Peyer's patch (tissue), 4 donors: Measurements from ENCODE around the gene MCF2L2. TPM values are rescaled to one million over a fixed set of nuclear protein-coding genes. Genes with fewer than 3 reads are reported as not detected.
"Not testable (repeated sequence)": the region's sequence is repeated elsewhere in the genome, so short reads cannot be mapped to it uniquely, and the experiment has no call there.

Source experiments
- DNase-seq, 3 donors: peaks; one replicate each; pipeline ENCODE4 v3.0.0-alpha.2; 2017 to 2019
- H3K27ac ChIP-seq, 4 donors: fragments of 200-600 bp; sonication (generic); one replicate each; pipeline ENCODE4 v1.5.1; 2016 to 2019
- H3K27me3 ChIP-seq, 2 donors: fragments of 200-600 bp; sonication (generic); one replicate each; pipeline ENCODE4 v1.5.1; 2019
- H3K36me3 ChIP-seq, 3 donors: fragments of 200-600 bp; sonication (generic); one replicate each; pipeline ENCODE4 v1.5.1; 2016 to 2019
- H3K4me1 ChIP-seq, 4 donors: fragments of 200-600 bp; sonication (generic); one replicate each; pipeline ENCODE4 v1.5.1; 2016 to 2019
- H3K4me3 ChIP-seq, 4 donors: fragments of 200-600 bp; sonication (generic); 1 replicate in 3 of 4; 2 replicates in 1 of 4; pipeline ENCODE4 v1.5.1; 2016 to 2019; ENCODE audit warnings: mild to moderate bottlenecking in 1 of 4
- H3K9me3 ChIP-seq, 4 donors: fragments of 200-600 bp; sonication (generic); one replicate each; pipeline ENCODE4 v1.5.1; 2016 to 2019; ENCODE audit warnings: mild to moderate bottlenecking in 1 of 4
- CTCF ChIP-seq, 6 experiments: fragments of 450-650 bp in 4 of 6; fragments of 200-600 bp in 2 of 6; sonication (generic) in 1 of 6; IDR thresholded peaks; one replicate each; pipeline ENCODE4 v1.5.1; 2017 to 2019; ENCODE audit warnings: antibody characterized with exemption in 6 of 6, mild to moderate bottlenecking in 3 of 6, moderate library complexity in 1 of 6
- POLR2A ChIP-seq, 2 donors: fragments of 450-650 bp; IDR thresholded peaks; one replicate each; pipeline ENCODE4 v1.5.1; 2017; ENCODE audit warnings: antibody characterized with exemption in 2 of 2, mild to moderate bottlenecking in 2 of 2, moderate library complexity in 2 of 2
- total RNA-seq, 4 donors: library from RNA; depleted of rRNA; stranded (reverse); fragments of >200 nt; gene quantifications; one replicate each; pipeline ENCODE4 v1.1.0, GENCODE V29; 2016

MCF2L2 gene
- total RNA-seq, 4 donors from 2014 or later = 0.67 to 12.4 (median 1.1) TPM

- no peak for DNase-seq
- no peak overlapping the region for H3K27ac ChIP-seq
- peaks cover 7 to 27% (median 11%) of the 10 kb centered on the region in 4 donors for H3K4me1 ChIP-seq
- H3K36me3 ChIP-seq = no peaks in the 10 kb centered on the region
- H3K9me3 ChIP-seq = no peaks in the 10 kb centered on the region
- no peak overlapping the region for H3K4me3 ChIP-seq
- peaks cover 0 to 12% of the 10 kb centered on the region in 2 donors for H3K27me3 ChIP-seq
- TF ChIP-seq CTCF (IDR thresholded peaks at IDR 0.05) = no peak
- TF ChIP-seq POLR2A (IDR thresholded peaks at IDR 0.05) = no peak
Observed at GRCh38 chr3:183180784-183181295, 247.6 kb downstream of the MCF2L2 start.

- TF ChIP-seq CTCF (IDR thresholded peaks at IDR 0.05) = no peak
- TF ChIP-seq POLR2A (IDR thresholded peaks at IDR 0.05) = no peak
Observed at GRCh38 chr3:183180110-183180783, 248.2 kb downstream of the MCF2L2 start.

DNA sequence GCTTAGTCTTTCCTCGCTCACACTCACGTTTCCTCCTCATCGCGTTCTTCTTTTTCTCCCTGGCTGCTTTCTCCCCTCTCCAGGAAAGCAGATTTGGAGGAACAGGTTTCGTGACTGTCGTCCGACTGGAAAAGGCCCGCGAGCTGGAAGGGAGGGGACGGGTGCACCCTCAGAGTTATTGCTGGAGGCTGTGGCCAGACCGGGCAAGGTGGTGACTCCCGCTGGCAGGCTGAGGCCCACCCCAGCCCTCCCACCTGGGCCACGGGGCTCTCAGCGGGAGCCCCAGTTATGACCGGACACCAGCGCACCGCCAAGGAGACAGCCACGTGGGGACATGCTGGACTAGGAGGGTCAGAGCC, 248.9 kb downstream of the MCF2L2 start:
- not testable (repeated sequence) for H3K9me3 ChIP-seq, H3K36me3 ChIP-seq, H3K27ac ChIP-seq, DNase-seq
- Histone ChIP-seq H3K4me3 (peak overlapping the region in 3 of 4 donors; percentile 44 to 53 (median 45)), H3K4me1 (peaks cover 5 to 16% (median 11%) of the 10 kb centered on the region in 4 donors), H3K27me3 (peaks cover 0 to 12% of the 10 kb centered on the region in 2 donors)

More at GRCh38 chr3:183180110-183180783, 248.2 kb downstream of the MCF2L2 start:
- Histone ChIP-seq H3K36me3 (no peaks in the 10 kb centered on the region), H3K9me3 (no peaks in the 10 kb centered on the region), H3K4me1 (peaks cover 7 to 21% (median 11%) of the 10 kb centered on the region in 4 donors), H3K27me3 (peaks cover 0 to 12% of the 10 kb centered on the region in 2 donors), H3K27ac (no peak overlapping the region), H3K4me3 (no peak overlapping the region)
- no peak for DNase-seq

- no peaks in the 10 kb centered on the region for H3K9me3 ChIP-seq
- peak in 2 of 3 donors; percentile 49 to 60 for DNase-seq
- peaks cover 5 to 16% (median 11%) of the 10 kb centered on the region in 4 donors for H3K4me1 ChIP-seq
- no peaks in the 10 kb centered on the region for H3K36me3 ChIP-seq
- TF ChIP-seq CTCF (IDR thresholded peaks at IDR 0.05) = no peak
- no peak for TF ChIP-seq POLR2A (IDR thresholded peaks at IDR 0.05)
- H3K27me3 ChIP-seq = peaks cover 0 to 12% of the 10 kb centered on the region in 2 donors
- H3K27ac ChIP-seq = no peak overlapping the region
- H3K4me3 ChIP-seq = peak overlapping the region; percentile 16 to 53 (median 44)
Observed at GRCh38 chr3:183178833-183179549, 249.4 kb downstream of the MCF2L2 start.

GRCh38 chr3:183178512-183178832, 249.9 kb downstream of the MCF2L2 start:
- H3K27ac ChIP-seq = no peak overlapping the region
- peak overlapping the region; percentile 16 to 53 (median 44) for H3K4me3 ChIP-seq
- H3K36me3 ChIP-seq = no peaks in the 10 kb centered on the region
- TF ChIP-seq CTCF (IDR thresholded peaks at IDR 0.05) = no peak
- TF ChIP-seq POLR2A (IDR thresholded peaks at IDR 0.05) = no peak
- H3K4me1 ChIP-seq = peaks cover 5 to 16% (median 11%) of the 10 kb centered on the region in 4 donors
- H3K9me3 ChIP-seq = no peaks in the 10 kb centered on the region
- H3K27me3 ChIP-seq = peaks cover 0 to 12% of the 10 kb centered on the region in 2 donors
- DNase-seq = no peak

DNA sequence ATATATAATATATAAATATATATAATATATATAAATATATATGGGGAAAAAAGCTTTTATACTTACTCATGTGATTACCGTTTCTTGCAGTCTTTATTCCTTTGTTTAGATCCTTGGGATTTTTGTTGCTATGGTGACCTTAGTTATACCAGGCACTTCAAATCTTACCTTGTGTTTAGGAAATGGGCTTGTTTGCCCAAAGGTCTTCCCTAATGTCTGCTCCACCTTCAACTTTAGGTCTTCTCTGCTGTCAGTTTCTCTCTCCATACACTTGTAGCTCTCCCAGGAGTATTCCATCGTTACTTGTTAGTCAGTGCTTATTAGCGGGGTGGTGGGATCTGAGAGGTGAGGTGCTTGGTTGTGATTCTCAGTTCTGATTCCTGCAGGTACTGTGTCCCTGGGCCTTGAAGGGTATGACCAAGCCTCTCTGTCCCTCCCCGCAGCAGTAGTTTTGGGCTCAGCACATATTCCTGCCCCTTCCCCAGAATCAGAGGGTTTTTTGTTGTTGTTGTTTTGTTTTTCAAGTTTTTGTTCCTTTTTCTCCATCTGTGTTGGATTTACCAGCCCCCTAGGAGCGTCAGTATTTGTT, 256.3 kb downstream of the MCF2L2 start:
- no peak for DNase-seq
- Histone ChIP-seq H3K27me3 (peaks cover 0 to 3% of the 10 kb centered on the region in 2 donors), H3K4me1 (no peaks in the 10 kb centered on the region), H3K27ac (no peak overlapping the region), H3K9me3 (no peaks in the 10 kb centered on the region), H3K4me3 (no peak overlapping the region), H3K36me3 (no peaks in the 10 kb centered on the region)
- TF ChIP-seq CTCF (IDR thresholded peaks at IDR 0.05) (no peak), POLR2A (IDR thresholded peaks at IDR 0.05) (no peak)

GRCh38 chr3:183167975-183168374, 260.4 kb downstream of the MCF2L2 start:
- not testable (repeated sequence) for H3K27me3 ChIP-seq, DNase-seq, H3K27ac ChIP-seq, H3K4me3 ChIP-seq, H3K4me1 ChIP-seq, H3K36me3 ChIP-seq, H3K9me3 ChIP-seq
